Adrenal gland (tissue), 5 donors: ENCODE results near the gene HEXA.

Source experiments
- CTCF ChIP-seq, 6 experiments: fragments of 450-650 bp in 4 of 6; fragments of 200-600 bp in 2 of 6; sonication (generic) in 1 of 6; IDR thresholded peaks; 1 replicate in 5 of 6; 2 replicates in 1 of 6; pipeline versions ENCODE4 v1.5.1 to v1.8.0; 2016 to 2021; ENCODE audit warnings: antibody characterized with exemption in 6 of 6, mild to moderate bottlenecking in 2 of 6, moderate library complexity in 1 of 6
- POLR2A ChIP-seq, 2 donors: fragments of 450-650 bp; IDR thresholded peaks; one replicate each; pipeline ENCODE4 v1.6.1; 2017; ENCODE audit warnings: antibody characterized with exemption in 2 of 2, mild to moderate bottlenecking in 2 of 2, moderate library complexity in 1 of 2
- donor health status: DM: no; HTN: no; CAD: no.

DNA sequence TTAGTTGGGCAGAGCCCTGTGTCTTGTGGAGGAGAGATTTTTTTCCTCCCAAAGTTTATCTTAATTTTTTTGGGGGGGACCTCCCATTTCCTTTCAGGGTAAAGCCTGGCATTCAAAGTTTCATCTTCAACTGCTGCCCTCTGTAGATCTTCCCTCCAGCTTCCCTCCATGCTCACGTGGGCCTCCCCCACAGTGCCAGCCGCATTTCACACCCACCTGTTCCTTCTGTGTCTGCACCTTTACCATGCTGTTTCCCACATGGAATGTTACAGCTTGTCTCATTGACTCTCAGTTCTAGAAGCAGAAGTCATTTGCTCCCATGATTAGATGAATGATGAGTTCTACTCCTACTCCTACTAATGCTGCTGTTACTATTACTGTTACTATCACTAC lies 62.4 kb downstream of the HEXA start:
- TF ChIP-seq CTCF (IDR thresholded peaks at IDR 0.05) (no peak), POLR2A (IDR thresholded peaks at IDR 0.05) (no peak)
